GM18867 (cell line): Measurements from ENCODE around the gene RAD1.
A peak's percentile ranks its signal among the peaks of the same experiment; 100 is the strongest.
"Not testable (repeated sequence)": the region's sequence is repeated elsewhere in the genome, so short reads cannot be mapped to it uniquely, and the experiment has no call there.

Experiments
- ATAC-seq: cut with Tn5 transposase; IDR thresholded peaks from one replicate; pipeline ENCODE4 v1.9.1; 2021; ENCODE audit warnings: mild to moderate bottlenecking, moderate library complexity; ENCODE audit not compliant: unreplicated experiment

The RAD1 gene, protein sequence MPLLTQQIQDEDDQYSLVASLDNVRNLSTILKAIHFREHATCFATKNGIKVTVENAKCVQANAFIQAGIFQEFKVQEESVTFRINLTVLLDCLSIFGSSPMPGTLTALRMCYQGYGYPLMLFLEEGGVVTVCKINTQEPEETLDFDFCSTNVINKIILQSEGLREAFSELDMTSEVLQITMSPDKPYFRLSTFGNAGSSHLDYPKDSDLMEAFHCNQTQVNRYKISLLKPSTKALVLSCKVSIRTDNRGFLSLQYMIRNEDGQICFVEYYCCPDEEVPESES

DNA sequence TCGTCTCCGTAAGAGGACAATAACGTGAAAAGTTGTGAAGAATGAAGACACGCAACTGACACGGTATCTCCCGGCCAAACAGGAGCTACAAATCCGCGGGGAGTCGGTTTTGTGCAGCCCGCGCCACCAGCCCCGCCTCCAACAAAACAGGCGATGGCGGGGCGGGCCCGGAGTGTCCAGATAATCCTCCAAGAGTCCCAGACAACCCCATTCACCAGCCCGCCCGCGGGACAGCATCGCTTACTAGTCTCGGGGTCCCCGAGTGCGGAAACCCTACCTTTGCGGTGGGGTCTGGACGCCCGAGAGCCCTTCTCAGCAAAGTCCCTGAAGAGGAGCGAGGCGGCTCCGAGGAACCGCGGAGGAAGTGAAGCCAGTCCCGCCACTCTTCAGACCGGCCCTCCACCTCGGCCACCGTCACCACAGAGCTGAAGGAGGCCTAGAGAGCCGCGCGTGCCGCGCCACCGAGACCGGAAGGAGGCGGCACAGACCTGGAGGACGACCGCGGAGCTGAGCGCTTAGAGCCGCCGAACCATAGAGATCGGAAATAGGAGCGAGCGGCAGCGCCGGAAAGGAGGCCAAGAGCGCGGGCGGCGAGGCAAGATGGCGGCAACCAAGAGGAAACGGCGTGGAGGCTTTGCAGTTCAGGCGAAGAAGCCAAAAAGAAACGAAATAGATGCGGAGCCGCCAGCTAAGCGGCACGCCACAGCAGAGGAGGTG, at the start of gene RAD1, which contains the start of gene BRIX1:
TSS of gene RAD1 (minus strand) at position 366 of the 717 bp plus-strand sequence. CDS start 612 bp downstream, outside the sequence.
TSS of gene BRIX1 (plus strand) at position 573 of the 717 bp plus-strand sequence. CDS start at position 601, 28 bp downstream.
- ATAC-seq, result peak; percentile 98

DNA sequence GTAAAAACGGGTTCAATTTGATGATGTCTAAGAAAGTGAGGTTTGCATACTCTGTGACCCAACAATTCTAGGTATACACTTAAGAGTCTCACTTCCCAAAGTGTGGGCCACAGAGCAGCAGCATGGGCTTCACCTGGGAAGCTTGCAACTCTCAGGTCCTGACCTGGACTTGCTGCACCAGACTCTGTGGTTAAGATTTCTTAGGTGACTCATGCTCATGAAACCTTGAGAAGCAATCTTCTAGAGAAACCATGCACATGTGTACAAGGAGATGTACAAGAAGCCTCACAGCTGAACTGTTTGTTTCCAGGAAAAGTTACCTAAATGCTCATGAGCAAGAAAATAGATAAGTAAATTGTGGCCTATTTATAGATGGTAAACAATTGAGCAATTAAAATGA, 44.0 kb upstream of the RAD1 start:
- peak; percentile 97 for ATAC-seq

DNA sequence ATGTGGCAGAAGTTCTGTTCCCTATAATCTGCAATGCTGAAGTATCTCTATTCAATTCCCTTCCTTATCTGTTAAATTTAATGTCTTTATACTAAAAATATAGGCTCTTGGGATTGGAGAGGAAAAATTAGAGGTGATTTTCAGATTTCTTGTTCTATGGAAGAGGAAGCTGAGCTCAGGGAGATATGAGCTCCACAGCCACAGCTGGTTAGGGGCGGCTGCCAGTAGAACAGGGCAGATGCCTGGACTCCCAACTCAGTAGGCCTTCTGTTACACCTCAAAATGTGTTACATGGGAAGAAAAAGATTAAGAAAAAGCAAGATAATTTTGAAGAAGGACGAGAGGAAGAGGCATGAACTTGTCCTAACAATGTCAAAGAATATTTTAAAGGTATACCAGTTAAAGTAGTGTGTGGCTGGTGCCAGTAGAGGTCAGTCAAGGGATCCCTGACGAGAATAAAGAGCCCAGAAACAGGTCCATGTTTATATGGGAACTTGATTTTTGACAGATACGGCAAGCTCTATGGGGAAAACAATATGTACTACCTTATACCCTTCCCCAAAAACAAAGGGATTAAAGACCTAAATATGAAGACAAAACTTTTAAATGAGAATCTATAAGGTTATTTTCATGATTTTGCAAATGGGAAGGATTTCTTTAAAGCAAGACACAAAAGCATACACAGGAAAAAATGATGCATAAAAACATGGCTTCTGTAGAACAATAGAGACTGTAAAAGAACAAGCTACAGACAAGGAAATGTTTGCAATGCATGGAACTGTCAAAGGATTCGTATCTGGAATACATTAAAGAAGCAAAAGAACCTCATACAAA, 42.8 kb upstream of the RAD1 start:
- ATAC-seq, result peak; percentile 43

DNA sequence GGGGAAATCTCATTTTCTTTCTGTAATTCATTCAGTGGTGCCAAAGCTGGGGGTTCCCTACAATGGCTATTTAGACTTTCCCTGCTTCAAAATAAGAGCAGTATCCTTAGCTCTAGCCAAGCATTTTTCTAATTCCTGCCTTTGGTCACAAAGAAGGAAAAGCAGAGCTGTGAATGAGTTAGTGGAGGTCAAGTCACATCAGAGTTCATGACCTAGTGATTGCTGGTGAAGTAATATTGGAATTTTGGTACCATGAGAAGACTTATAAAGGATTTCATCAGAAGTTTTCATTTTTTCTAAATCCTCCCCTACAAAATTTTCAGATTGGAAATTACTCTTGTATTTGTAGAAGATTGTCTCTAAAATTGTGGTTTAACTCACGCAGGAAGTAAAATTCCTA, 42.0 kb upstream of the RAD1 start:
- no peak for ATAC-seq

DNA sequence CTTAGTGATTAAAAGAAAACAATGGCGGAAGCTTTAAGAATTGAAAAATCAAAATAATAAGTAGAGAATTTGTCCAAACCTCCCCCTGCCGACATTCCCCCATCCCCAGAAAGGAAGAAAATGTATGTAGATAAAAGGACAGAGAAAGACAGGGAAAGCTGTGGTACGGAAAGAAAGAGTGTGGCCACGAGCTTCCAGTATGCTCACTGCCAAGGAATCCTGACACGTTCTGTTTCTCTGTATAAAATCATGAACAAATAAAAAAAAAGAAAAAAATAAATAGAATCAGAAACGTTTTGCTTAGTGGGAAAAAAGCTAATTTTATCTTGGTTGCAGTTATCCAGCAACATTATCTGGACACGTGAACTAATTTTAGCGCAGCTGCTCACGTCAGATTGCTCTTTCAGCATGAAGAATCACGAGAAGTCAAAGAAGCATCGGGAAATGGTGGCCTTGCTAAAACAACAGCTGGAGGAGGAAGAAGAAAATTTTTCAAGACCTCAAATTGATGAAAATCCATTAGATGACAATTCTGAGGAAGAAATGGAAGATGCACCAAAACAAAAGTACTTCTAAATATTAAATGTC, 29.2 kb upstream of the RAD1 start:
- no peak for ATAC-seq

DNA sequence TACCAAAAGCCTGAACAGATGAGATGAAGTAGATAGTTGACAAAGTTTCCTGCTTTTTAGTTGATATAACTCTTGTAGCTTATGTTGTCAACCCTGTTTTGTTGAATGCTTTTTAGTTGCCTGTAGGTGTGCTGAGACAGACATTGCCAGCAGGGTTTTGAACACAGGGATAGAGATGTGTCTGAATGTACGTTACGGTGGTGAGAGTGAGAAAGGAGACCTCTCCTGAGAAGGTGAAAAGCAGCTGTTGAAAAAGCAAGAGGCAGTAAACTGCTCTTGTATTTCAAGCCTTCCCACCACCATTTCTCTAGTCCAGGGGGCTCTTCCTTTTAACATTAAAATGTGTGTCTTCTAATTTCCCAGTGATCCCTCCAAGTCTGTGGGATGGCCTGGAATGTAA, 28.7 kb upstream of the RAD1 start:
- no peak for ATAC-seq

DNA sequence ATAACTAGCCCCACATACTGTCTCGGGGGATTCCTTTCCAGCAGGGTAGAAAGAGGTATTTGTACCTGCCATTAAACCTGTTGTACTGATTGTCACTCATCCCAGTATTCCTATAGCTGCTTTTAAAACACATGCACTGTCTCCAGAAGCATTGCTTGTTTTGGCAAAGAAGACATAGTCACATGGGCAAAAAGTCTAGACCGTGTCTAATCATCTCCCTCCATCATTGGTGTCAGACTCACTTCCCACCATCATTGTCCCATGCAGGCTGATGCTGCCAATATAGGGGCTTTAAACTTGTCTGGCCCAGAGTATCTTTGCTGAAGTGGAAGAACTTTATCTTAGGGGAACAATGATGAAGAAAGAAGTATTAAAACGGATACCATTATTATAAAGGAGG, 26.6 kb upstream of the RAD1 start:
- ATAC-seq, result no peak

DNA sequence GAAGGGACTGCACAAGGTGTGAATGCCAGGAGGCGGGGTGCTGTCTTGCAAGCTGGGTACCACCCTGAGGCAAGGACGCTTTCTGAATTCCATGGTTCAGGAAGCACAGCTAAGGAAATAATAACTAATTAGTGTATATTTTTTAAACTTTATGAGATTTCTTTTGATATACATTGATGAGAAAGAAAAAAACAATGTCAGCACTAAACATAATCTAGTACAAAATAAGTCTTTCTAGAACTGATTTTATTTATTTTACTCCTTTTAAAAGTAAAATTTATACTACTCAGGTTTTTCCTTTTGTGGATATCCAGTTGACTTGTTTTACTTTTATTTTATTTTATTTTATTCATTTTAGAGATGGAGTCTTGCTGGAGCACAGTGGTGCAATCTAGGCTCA, 17.6 kb upstream of the RAD1 start:
- no peak for ATAC-seq

DNA sequence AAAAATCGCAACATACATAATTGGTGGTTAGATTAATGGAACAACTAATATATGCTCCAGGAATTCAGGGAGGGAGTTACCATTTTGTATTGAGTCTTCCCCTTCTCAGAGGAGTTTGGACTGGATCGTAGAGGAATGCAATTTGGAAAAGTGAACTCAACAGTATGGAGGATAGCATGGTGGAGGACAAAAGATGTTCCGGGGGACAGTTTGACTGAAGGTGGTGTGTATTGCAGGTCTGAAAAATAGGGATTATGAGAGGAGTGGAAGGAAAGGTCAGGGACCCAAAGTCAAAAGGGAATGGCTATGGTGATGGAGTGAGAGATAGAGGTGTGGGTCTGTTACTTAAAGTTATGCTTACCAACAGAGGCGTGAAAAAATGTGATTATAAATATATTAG, 15.6 kb upstream of the RAD1 start:
- no peak for ATAC-seq

DNA sequence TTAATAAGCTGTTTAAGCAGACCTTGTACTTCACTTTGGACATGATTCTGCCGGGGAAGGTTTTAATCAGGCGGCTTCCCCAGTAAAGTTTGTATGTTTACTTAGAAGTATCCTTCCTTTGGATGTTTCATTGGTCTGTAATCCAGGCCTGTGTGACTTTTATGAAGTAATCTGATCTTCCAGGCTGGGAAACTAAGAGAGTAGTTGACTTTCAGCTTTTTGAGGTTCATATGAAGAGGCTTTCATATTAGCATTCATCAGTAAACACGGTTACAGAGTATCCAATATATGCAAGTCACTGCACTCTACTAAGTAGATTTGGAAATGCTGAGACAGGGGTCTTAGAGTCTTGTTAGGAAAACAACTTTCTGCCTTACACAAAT, 15.1 kb upstream of the RAD1 start:
- no peak for ATAC-seq

DNA sequence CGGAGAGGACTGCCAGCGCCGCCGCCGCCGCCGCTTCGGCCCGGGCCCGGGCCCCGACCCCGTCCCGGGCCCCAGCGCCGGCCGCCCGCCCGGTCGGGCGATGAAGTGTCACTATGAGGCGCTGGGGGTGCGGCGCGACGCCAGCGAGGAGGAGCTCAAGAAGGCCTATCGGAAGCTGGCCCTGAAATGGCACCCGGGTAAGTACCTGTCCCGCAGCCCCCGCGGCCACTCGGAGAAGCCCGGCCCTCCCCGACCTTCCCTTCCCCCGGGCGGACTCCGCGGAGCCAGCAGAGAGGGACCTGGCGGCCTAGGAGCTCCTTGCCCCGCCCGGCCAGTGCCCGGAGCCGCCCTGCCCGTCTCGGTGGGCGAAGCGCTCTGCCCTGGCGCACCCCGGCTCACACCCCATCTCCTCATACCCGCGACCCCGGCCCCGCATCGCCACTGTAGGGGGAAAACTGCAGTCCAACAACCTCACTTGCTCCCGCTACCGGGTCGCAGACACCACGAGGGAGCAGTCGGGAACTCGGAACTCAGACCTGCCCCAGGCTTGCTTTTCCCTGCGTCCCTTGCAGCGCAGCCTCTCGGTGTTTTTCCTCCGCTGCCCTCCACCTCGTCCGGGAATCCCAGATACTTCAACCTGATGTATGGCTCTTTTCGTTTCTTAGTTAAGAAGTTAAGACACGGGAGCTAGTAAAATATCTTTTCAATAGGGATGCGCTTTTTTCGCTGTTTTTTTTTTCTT, 14.6 kb upstream of the RAD1 start:
- ATAC-seq, result peak; percentile 78

DNA sequence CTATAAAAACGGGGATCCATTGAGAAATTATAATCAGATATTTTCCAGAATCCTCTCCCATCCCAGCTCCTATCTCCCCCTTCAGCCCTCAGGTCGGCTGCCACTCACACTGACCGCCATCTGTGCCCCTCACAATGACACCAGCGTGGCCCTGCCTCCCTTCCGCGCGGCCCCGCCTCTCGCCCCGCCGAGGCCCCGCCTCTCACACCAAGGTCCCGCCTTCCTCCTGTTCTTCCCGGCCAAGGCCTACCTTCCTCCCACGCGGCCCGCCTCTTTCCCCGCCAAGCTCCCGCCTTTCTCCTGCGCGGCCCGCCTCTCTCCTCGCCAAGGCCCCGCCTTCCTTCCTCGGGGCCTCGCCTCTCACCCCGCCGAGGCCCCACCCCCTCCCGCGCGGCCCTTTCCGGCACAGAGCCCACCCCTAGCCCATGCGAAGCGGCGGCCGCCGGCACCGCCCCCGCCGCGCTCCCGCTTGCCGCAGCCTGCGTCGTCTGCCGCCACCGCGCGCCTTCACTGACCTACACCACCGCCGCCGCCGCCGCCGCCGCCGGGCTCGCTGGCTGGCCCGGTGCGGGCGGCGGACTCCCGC, 13.9 kb upstream of the RAD1 start, which contains the start of gene DNAJC21:
TSS of gene DNAJC21 (plus strand) at position 426 of the 586 bp plus-strand sequence. CDS start 261 bp downstream, outside the sequence.
- ATAC-seq, result peak; percentile 86

DNA sequence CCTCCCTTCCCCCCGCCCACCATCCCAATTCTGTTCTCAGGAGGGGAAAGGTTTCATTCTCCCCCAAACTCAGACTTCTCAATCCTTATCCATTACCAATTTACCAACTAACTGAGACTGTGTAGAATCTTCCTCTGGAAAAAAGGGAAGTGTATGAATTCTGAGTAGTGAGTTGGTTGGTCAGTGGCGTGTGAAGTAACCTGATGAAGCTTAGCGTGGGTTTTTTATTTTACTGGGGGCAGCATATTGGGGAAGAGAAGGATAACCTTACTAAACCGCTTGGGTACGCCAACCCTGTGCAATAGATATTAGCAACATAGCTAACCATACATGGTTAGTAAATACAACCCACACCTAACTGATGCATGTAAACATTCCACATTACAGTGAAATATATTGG, 13.0 kb upstream of the RAD1 start:
- ATAC-seq, result no peak

DNA sequence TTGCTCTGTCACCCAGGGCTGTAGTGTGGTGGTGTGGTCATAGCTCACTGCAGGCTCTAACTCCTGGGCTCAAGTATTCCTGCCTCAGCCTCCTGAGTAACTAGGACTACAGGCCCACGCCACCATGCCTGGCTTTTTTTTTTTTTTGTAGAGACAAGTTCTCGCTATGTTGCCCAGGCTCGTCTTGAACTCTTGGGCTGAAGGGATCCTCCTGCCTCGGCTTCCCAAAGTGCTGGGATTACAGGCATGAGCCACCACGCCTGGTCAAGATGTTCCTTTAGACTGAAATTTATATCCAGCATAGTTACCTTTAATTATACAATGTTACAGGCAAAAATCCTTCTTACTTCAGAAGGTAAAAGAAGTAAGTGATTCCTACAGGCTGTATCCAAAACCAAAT, 12.5 kb upstream of the RAD1 start:
- ATAC-seq, result no peak

DNA sequence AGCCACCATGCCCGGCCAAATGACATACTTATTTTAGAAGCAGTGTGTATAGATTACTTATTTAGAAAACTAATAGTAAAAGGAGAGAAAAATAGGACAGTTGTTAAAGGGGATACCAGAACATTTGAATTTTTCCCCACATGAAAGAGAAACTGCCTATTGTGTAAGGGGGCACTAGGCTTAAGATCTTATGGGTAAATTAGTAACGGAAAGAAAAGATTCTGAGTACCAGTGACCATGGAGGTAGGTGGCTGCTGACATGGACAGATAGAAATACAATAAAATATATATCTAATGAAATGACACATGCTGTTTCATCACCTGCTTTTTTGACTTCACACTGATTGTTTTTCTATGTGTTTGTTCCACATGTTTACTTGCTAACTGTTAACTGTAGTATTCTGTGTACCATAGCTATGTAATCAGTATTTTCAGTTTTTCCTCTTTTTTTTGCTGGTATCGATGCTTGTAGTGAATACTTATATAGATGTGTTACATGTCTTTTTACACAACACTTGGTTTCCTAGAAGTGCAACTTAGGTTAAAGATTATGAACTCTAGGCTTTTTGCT, 11.1 kb upstream of the RAD1 start:
- no peak for ATAC-seq

DNA sequence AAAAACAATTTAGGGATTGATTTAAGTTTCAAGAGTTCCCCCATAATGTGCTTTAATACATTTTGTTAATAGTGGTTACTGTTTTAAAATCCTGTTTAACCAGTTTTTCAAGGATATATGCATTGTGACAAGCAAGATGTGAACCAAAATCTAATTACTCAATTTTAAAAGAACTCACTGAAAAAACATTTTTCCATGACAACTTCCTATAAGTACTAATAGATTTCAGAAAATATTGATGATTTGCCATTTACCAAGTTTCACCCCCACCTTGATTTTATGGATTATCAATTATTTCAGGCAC, 9.1 kb upstream of the RAD1 start:
- ATAC-seq, result no peak

DNA sequence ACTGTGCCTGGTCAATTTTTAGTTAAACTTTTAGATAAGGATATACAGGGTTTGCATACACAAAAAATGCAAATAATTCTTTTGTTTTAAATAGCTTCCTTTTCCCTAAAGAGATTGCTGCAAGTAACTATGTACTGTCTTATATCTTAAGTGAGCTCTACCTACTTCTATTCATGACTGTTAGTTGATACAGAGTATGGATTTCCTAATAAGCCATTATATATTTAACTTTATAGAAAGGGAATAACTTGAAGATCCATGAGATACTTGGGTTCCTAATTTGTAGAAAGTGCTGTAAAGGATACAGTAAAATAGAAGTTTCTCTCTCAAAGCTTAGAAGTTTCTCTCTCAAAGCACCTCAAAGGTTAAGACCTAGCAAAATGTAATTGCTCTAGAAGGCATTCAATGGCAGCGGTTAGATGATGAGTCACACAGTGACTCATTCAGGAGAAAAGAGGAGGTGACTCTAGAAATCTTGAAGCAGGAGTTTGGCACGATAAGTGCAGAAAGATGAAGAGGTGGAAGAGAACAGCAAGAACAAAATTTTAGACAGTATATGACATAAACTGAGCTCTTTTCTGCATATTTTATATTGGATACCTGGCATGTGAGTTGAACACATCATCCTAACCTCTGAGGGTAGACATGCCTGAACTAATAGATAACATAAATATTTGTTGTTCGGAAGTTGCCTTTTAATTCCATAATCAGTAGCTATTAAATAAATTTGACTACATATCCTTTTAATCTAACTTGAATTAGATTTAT, 8.6 kb upstream of the RAD1 start:
- ATAC-seq, result peak; percentile 66

DNA sequence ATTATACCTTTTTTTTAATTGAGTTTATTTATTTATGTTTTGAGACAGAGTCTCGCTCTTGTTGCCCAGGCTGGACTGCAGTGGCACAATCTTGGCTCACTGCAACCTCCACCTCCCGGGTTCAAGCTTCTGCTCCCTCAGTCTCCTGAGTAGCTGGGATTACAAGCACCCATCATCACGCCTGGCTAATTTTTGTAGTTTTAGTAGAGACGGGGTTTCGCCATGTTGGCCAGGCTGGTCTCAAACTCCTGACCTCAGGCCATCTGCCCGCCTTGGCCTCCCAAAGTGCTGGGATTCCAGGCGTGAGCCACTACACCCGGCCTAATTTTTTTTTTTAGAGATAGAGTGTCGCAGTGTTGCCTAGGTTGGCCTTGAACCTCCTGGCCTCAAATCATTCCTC, 8.0 kb upstream of the RAD1 start:
- not testable (repeated sequence) for ATAC-seq

DNA sequence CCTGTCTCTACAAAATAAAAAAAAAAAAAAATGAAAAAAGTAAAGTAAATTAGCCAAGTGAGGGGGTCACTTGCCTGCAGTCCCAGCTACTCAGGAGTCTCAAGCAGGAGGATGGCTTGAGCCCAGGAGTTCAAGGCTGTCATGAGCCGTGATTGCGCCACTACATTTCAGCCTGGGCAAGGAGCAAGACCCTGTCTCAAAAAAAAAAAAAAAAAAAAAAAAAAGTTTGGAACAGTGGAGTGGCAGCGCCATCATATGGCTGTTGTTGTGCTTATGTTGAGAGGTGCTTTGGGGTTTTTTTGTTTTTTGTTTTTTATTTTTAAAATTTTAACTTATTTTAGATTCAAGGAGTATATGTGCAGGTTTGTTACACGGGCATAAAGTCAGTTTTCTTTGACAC, 3.8 kb upstream of the RAD1 start:
- ATAC-seq, result no peak
